OCI-LY1 (cell line): ENCODE measurements around the gene GARIN5A.

Experiments
- CTCF ChIP-seq: fragments of 200-600 bp; sonication (generic), shearing (Covaris generic); IDR thresholded peaks from 2 replicates; pipeline ENCODE4 v1.5.1; 2017; ENCODE audit warnings: mild to moderate bottlenecking, antibody characterized with exemption, low read length, moderate library complexity, mixed read lengths
- EZH2 ChIP-seq: fragments of 200-600 bp; sonication (generic), shearing (Covaris generic); IDR thresholded peaks from 2 replicates; pipeline ENCODE4 v1.8.0; 2017; ENCODE audit warnings: borderline replicate concordance, mixed run types, mild to moderate bottlenecking, antibody characterized with exemption, low read length, moderate library complexity, mixed read lengths

- TF ChIP-seq CTCF (no peak), EZH2 (no peak)
Observed at GRCh38 chr19:50459067-50459456, 17.6 kb downstream of the GARIN5A start.
